ENCODE measurements around the gene LMOD3.

DNA sequence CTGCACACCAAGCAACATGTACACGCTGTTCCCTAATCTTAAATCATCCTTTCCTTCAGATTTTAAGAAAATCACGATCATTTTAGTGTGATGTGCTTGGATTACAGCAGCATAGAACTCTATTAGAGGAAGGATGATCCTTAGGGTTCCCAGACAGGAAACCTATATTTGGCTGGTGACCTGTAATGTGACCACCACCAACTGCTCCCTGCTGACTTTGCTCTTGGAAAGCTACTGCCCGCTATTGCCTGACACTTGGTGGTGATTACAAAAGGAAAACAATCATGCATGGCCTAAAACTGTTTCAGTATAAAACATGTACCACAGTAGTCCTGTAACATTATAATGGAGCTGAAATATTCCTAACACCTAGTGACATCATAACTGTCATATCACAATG is 27.2 kb upstream of the LMOD3 start:
- TF ChIP-seq, protein P1, sequence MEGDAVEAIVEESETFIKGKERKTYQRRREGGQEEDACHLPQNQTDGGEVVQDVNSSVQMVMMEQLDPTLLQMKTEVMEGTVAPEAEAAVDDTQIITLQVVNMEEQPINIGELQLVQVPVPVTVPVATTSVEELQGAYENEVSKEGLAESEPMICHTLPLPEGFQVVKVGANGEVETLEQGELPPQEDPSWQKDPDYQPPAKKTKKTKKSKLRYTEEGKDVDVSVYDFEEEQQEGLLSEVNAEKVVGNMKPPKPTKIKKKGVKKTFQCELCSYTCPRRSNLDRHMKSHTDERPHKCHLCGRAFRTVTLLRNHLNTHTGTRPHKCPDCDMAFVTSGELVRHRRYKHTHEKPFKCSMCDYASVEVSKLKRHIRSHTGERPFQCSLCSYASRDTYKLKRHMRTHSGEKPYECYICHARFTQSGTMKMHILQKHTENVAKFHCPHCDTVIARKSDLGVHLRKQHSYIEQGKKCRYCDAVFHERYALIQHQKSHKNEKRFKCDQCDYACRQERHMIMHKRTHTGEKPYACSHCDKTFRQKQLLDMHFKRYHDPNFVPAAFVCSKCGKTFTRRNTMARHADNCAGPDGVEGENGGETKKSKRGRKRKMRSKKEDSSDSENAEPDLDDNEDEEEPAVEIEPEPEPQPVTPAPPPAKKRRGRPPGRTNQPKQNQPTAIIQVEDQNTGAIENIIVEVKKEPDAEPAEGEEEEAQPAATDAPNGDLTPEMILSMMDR (IDR thresholded peaks at IDR 0.05; ENCODE audit: insufficient read depth, low read length): no peak
- no peak for TF ChIP-seq POLR2AphosphoS5 (IDR thresholded peaks at IDR 0.05; ENCODE audit: low read depth)
- TF ChIP-seq, protein P2, sequence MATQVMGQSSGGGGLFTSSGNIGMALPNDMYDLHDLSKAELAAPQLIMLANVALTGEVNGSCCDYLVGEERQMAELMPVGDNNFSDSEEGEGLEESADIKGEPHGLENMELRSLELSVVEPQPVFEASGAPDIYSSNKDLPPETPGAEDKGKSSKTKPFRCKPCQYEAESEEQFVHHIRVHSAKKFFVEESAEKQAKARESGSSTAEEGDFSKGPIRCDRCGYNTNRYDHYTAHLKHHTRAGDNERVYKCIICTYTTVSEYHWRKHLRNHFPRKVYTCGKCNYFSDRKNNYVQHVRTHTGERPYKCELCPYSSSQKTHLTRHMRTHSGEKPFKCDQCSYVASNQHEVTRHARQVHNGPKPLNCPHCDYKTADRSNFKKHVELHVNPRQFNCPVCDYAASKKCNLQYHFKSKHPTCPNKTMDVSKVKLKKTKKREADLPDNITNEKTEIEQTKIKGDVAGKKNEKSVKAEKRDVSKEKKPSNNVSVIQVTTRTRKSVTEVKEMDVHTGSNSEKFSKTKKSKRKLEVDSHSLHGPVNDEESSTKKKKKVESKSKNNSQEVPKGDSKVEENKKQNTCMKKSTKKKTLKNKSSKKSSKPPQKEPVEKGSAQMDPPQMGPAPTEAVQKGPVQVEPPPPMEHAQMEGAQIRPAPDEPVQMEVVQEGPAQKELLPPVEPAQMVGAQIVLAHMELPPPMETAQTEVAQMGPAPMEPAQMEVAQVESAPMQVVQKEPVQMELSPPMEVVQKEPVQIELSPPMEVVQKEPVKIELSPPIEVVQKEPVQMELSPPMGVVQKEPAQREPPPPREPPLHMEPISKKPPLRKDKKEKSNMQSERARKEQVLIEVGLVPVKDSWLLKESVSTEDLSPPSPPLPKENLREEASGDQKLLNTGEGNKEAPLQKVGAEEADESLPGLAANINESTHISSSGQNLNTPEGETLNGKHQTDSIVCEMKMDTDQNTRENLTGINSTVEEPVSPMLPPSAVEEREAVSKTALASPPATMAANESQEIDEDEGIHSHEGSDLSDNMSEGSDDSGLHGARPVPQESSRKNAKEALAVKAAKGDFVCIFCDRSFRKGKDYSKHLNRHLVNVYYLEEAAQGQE (IDR thresholded peaks at IDR 0.05; ENCODE audit: insufficient replicate concordance, low read depth): no peak
